Measurements from ENCODE around the gene UNC93A. TPM values are rescaled to one million over a fixed set of nuclear protein-coding genes. Genes with fewer than 3 reads are reported as not detected.
"Not testable (repeated sequence)": the region's sequence is repeated elsewhere in the genome, so short reads cannot be mapped to it uniquely, and the experiment has no call there.

UNC93A gene
- total RNA-seq, 1 donor from 2014 or later: not detected

DNA sequence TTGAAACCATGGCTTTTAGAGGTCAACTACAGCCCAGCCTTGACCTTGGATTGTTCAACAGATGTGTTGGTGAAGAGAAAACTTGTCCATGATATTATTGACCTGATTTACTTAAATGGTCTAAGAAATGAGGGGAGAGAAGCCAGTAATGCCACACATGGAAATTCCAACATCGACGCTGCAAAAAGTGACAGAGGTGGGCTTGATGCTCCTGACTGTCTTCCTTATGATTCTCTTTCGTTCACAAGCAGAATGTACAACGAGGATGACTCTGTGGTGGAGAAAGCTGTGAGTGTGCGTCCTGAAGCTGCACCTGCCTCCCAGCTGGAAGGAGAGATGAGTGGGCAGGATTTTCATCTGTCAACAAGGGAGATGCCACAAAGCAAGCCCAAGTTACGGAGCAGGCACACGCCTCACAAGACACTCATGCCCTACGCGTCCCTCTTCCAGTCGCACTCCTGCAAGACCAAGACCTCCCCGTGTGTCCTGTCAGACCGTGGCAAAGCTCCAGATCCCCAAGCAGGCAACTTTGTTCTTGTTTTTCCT, 50.0 kb downstream of the UNC93A start:
- no peak for DNase-seq (ENCODE audit: low spot score)

DNA sequence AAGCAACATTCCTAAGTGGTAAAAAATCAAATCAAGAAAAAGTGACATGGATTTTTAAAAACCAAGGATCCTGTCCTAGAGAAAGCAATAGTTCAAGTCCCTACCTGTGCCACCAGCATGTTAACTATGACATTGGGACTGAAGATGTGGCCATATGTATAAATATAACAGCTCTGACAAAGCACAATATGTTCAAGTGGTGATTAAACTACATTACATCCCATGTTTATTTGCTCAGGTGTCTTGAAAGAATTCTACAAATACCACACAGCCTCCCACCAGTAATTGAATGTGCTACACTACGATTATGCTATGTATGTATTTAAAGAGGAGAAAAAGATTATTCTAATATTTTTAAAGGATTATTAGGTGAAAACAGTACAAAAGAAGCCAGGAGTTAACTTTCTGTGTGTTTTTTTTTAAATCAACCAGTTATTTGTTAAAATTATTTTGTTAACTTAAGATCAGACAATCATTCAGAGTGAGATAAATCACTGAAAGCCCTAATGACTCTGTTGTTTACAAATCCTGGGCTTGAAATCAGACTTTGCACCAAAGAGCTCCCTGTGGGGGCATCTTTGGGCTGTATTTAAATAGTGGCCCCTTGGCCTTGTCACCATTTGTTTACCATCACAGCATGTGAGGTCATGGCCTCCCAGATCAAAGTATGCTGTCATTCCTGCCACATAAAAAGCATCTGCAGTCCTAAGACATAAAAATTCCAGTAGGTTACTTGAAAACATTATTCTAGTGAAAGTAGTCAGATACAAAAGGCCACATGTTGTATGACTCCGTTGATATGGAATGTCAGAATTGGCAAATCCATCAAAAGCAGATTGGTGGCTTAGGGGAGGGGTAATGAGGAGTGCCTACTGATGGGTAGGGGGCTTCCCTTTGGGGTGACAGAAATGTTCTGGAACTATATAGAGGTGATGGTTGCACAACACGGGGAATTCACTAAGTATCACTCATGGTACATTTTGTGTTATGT, 50.8 kb downstream of the UNC93A start:
- no peak for DNase-seq (ENCODE audit: low spot score)

DNA sequence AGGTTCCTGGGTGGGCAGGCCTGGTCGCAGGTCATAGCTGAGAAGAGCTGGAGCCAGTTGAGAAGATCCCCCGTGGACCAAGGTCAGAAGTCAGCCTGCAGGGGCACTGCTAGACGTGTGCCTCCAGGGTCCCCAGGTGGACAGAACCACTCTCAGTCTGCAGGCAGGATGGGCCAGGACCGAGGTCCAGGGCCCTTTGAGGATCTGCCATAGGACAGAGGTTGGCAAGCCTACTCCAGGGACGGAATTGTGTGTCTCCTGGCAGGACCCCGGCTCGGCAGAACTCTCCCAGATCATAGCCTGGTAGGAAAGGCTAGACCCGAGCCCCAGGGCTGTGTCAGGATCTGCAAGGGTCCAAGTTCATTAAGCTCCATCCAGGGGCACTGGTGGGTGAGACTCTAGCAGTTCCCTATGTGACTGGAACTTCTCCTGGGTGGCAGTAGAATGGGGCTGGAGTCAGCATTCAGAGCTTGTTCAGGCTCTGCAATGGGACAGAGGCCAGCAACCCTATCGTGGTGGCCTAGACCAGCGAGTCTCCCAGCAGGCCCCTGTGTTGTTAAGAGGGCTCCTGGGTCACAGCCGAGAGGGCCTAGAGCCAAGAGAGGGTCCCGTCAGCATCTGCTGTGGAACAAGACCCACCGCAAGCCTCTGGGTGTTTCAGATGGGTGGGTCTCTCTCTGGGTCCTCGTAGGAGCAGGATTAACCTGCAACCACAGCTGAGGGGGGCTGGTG, 51.9 kb downstream of the UNC93A start:
- no peak for DNase-seq (ENCODE audit: low spot score)

DNA sequence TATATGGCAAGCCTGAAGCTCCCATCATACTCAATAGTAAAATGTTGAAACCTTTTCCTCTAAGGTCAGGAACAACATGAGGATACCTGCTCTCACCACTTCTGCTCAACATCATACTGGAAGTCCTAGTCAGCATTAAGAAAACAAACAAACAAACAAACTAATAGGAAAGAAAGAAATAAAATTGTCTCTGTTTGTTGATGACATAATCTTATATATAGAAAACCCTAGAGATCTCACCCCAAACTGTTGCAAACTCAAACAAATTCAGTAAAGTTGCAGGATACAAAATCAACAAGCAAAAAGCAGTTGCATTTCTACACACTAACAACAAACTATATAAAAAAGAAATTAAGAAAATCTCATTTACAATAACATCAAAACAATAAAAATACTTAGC, 54.2 kb downstream of the UNC93A start:
- DNase-seq (ENCODE audit: low spot score): no peak

DNA sequence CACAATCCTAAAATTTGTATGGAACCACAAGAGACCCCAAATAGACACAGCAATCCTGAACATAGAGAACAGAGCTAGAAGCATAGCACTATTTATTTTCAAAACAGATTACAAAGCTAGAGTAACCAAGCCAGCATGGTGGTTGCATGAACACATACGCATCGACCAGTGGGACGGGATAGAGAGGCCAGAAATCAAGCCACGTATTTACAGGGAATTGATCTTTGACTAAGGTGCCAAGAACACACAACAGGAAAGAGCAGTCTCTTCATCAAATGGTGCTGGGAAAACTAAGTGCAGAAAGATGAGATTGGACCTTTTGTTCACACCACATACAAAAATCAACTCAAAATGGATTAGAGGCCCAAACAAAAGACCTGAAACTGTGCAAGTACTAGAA, 54.8 kb downstream of the UNC93A start:
- DNase-seq (ENCODE audit: low spot score): no peak

DNA sequence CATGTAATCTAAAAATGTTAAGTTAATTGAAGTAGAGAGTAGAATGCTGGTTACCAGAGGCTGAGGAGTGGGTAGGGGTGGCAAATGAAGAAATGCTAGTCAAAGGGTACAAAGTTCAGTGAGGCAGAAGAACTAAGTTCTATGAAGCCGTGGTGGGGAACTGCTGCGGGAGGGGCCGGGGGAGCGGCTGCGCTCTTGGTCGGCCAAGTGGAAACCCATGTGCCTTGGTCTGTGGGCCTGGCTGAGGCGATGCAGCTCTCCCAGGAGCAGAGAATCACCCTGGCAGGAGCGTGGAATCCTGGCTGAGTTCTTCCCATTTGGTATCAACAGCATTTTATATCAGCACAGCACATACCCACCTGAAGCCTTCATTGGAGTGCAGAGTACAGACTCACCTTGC, 56.1 kb downstream of the UNC93A start:
- no peak for DNase-seq (ENCODE audit: low spot score)

DNA sequence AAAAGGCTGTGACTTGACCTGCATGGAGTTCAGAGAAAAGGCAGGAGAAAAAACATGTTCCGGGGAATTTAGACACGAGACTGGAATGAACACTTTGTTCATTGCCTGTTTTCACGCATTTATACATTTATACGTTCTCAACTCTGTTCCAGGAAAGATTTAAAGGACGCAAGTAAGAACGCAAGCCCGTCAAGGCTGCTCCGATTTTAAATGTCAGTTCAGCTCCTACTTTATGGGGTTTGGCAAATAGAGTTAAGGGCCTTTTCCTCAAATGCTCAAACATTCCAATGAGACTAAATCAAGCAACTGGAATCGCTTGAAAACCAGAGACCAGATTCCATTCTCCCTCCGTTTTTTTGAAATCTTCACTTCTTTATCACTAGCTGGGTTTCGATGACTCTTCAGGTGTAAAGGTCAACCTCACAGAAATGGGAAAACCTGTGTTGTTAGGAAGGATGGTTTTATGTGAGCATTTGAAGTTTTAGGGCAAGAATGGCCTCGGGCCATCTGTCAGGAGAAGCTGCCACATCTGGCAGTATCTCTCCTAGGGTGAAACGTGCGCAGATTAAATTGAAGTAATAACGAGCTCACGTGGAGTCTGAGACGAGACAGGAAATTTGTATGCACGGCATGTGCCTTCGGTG, 58.6 kb downstream of the UNC93A start:
- DNase-seq (ENCODE audit: low spot score): no peak

DNA sequence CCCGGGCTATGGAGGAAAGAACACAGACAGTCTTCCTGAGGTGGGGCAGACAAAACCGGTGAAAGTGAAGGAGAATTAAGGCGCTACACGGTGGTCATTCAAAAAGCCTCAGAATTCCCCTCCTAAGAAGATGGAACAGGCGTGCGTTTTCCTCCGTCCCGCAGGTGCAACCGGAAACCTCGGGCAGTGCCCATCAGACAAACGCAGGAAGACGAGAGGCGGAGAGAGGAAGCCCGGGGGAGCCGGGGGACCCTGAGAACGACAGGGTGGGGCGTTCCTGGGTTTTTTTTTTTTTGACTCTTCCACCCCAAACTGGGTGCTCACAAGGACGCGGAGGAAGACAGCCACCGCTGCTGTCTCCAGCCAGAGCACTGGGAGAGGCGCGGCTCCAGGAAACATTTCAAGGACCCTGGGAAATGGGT, 59.2 kb downstream of the UNC93A start:
- no peak for DNase-seq (ENCODE audit: low spot score)

DNA sequence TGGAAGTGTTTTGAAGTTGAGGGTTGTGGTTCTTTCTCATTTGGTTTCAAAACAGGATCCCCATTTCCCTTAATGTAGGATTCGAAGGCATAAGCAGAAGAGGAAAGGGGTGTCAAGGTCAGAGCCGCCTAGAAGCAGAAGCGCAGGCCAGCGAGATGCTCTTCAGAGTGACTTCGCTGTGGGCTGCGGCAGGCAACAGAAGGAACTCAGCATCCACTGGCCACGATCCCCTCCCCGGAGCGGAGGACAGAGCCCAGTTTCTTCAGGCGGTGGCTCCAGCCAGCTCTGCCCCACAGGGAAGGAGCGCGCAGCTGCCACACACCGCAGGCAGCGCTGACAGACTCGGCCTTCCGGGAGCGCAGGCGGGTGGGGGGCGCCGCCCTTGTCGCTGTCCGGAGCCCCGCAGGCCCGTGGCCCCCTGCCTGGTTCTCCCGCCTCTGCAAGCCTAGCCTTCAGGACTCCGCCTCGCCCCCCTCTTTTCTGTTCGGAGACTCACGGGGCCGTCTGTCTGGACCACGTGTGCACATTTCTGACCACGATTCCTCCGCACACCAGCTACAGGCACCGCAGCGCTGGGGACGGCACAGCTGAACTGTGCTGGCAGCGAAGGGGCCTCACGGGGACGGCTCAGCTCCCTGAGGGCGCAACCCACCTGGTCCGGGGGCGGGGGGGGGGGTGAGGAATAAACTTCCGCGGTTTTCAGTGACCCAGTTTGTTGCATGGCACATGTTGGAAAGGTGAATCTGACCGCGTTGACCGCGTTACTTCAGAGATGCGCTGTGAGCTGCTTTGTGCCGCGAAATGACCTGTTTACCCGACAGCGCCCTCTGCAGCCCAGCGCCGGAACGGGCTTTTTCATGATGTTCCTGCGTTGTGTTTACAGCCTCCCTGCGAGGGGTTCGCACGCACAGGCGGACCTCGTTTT, 59.9 kb downstream of the UNC93A start:
- peak; percentile 81 for DNase-seq (ENCODE audit: low spot score)

DNA sequence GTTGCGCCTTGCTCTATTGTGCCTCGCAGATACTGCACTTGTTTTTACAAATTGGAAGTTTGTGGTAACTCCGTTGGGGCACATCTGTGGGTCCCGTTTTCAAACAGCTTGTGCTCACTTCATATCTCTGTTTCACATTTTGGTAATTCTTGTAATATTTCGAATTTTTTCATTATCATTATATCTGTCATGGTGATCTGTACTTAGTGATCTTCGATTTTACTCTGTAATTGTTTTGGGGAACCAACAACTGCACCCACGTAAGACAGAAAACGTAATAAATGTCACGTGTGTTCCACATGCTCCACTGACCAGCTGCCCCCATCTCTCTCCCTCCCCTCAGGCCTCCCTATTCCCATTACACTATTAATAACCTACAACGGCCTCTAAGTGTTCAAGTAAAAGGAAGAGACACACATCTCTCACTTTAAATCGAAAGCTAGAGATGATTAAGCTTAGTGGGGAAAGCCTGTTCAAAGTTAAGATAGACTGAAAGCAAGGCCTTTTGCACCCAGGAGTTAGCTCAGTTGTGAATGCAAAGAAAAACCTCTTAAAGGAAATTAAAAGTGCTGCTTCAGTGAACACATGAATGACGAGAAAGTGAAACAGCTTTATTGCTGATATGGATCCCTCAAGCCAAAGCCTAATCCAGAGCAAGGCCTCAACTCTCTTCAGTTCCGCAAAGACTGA, 60.7 kb downstream of the UNC93A start:
- no peak for DNase-seq (ENCODE audit: low spot score)

DNA sequence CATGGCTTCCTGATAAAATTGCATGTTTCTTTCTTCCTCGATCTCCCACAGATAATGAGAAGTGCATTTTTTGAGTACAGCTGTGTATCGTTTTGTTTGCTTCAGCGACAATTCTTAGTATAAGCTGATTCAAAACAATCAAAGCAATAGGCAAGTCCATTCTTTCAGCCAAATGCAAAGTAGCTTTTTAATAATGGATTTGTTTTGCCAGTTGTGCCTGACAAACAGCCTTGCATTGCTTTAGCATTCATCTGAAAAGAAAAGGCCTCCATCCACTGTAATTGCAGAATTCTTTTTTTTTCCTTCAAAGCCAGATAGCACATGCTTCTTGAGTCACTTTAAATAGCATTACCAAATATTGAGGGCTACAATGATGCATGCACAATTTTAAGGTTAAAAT, 65.8 kb downstream of the UNC93A start:
- DNase-seq (ENCODE audit: low spot score): no peak

DNA sequence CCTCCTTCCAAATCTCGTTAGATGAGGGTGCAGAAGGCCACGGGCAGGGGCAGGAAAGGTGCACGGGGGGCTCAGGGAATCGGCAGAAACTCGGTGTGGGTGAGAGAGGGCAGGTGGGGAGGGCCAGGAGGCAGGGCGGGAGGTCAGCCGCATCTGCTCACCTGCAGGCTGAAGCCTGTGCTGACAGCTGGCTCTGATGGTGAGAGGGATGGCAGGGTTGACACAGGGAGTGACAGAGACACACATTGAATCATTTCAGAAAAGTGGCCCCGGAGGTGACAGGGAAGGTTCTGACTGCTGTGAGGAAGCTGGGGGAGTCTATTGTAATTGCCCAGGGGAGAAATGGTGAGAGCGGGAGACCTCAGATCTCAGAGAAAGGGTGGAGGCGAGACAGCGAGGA, 67.3 kb downstream of the UNC93A start:
- DNase-seq (ENCODE audit: low spot score): not testable (repeated sequence)

DNA sequence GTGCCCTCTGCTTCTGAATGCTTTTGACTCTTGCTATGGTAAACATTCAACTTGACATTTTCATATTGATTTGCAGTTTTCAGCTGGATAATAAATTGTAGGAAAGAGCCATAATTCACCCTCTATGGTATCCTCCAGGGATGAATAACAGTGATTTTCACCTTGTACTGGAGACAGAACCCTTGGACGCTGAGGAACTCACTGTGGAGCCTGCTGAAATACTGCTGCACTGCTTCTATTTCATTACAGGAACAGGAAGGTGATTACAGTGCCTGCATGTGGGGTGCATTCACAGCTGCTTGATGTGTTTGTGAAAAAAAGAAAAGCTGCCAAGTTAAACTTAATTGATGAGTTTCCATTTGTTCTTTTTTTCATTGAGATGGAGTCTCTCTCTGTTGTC, 70.1 kb downstream of the UNC93A start:
- not testable (repeated sequence) for DNase-seq (ENCODE audit: low spot score)

Other genes starting within 250 kb of the UNC93A start
- gene CCR6, start 168.2 kb upstream of the UNC93A start, total RNA-seq: not detected
- not detected for gene GPR31, start 133.3 kb upstream of the UNC93A start, total RNA-seq
- gene TTLL2, start 33.8 kb downstream of the UNC93A start, total RNA-seq: not detected